ENCODE data around the gene TRDMT1.

The TRDMT1 gene

GRCh38 chr10:17229967-17230682 lies 28.7 kb upstream of the TRDMT1 start:
- peak; percentile 88 for DNase-seq

- DNase-seq: no peak
These were observed 28.2 kb upstream of the TRDMT1 start for GRCh38 chr10:17229717-17229966.

- peak; percentile 97 for DNase-seq
These were observed 27.7 kb upstream of the TRDMT1 start for GRCh38 chr10:17229016-17229716.

GRCh38 chr10:17228091-17229015 lies 26.9 kb upstream of the TRDMT1 start, which contains the start of gene VIM:
TSS of gene VIM (plus strand) at chr10:17228241. CDS start at chr10:17229423, 1,182 bp downstream.
- DNase-seq: peak; percentile 94

GRCh38 chr10:17227367-17228090 lies 26.1 kb upstream of the TRDMT1 start:
- DNase-seq: no peak

- DNase-seq: no peak
These were observed 25.4 kb upstream of the TRDMT1 start for GRCh38 chr10:17226891-17227303.

GRCh38 chr10:17225808-17226207 lies 24.3 kb upstream of the TRDMT1 start:
- DNase-seq: no peak

- DNase-seq: no peak
These were observed 20.9 kb upstream of the TRDMT1 start for GRCh38 chr10:17222329-17222728.

- DNase-seq: no peak
These were observed 19.2 kb upstream of the TRDMT1 start for GRCh38 chr10:17220652-17221100.

- DNase-seq: no peak
These were observed 17.6 kb upstream of the TRDMT1 start for GRCh38 chr10:17219024-17219423.

GRCh38 chr10:17217631-17218232 lies 16.3 kb upstream of the TRDMT1 start:
- DNase-seq: no peak

- no peak for DNase-seq
These were observed 15.5 kb upstream of the TRDMT1 start for GRCh38 chr10:17216901-17217395.

- DNase-seq: no peak
These were observed 14.9 kb upstream of the TRDMT1 start for GRCh38 chr10:17216217-17216900.

- no peak for DNase-seq
These were observed 14.3 kb upstream of the TRDMT1 start for GRCh38 chr10:17215782-17216122.

GRCh38 chr10:17214971-17215781 lies 13.7 kb upstream of the TRDMT1 start:
- DNase-seq: peak; percentile 76

- DNase-seq: no peak
These were observed 13.1 kb upstream of the TRDMT1 start for GRCh38 chr10:17214526-17214925.

GRCh38 chr10:17213646-17214349 lies 12.3 kb upstream of the TRDMT1 start:
- DNase-seq: no peak

- no peak for DNase-seq
These were observed 11.3 kb upstream of the TRDMT1 start for GRCh38 chr10:17212802-17213221.

GRCh38 chr10:17210361-17210760 lies 8.9 kb upstream of the TRDMT1 start:
- DNase-seq: no peak

- no peak for DNase-seq
These were observed 8.4 kb upstream of the TRDMT1 start for GRCh38 chr10:17209881-17210280.

Measured in left hindlimb (tissue), 1 donor.